Hematopoietic multipotent progenitor cell treated with erythropoietin and hydrocortisone succinate and interleukin-3 and kit ligand, for 6 days (in vitro differentiated cells): Measurements from ENCODE around the gene TSPAN18.

Experiments
- DNase-seq: peaks from one replicate; pipeline ENCODE4 v3.0.0-alpha.2; 2015

The TSPAN18 gene

DNA sequence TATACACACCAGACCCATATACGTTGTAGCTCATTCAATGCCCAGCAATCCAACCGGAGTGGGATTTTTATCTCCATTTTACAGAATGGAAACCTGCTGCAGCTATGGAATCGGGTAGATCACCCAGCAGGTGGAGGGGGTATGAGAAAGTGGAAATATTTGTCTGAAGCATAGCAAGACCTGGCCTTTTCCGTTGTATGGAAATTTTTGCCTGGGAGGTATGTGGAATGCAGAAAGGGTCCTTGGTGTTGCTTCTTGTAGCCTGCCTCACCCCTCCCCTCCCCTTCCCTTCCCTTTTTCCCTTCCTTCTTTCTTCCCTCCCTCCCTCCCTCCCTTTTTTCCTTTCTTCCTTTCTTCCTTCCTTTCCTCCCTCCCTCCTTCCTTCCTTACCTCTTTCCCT is 15.2 kb downstream of the TSPAN18 start:
- no peak for DNase-seq

DNA sequence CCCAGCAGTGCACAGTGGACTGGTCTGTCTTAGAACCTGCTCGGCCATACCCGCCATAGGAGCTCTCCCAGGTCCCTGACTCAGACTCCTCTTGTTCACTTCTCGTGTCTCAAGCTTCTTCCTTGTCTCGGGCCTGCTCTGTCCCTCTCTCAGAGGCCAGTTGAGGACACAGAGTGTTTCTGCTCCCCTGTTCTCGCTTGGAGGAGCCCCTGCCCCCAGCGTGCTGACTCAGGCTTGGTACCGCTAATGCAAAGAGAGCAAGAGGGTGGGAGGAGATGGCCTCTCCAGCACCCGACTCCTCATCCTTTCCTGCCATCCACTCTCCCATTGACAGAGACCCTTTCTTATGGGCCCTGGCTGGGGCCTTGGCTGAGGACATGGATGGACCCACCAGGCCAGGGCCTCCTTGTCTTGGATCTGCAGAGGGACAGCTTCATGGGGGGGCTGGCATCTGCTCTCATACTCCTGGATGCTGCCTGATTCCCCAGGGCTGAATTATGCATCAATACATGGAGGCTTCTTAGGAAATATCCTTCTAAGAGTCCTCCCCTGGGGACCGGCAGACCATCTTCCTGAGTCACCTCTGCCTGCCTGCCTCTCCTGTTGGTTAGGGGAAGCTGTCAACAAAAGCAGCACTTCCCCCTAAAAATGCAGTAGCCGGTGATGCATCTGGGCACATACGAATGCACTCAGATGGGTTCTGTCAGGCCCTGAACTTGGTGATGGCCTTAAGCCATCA is 15.9 kb downstream of the TSPAN18 start:
- DNase-seq, result no peak

DNA sequence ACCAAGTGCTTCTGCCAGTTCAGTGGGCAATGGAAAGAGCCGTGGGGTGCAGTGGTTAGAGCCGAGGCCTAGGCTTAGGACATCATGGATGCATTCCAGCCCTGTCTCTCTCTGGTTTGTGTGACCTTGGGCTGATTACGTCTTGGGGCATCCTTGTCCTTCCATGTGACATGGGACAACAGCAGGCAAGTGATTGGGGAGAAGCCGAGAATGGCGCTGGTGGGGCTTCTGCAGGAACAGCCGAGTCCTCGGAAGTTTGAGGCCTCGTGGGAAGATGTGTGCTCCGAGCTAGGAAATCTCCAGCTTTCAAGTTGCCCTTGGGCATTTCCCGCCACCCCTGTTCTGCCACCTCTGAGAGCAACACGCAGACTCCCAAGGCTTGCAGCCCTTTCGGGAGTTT is 16.6 kb downstream of the TSPAN18 start:
- DNase-seq, result no peak

DNA sequence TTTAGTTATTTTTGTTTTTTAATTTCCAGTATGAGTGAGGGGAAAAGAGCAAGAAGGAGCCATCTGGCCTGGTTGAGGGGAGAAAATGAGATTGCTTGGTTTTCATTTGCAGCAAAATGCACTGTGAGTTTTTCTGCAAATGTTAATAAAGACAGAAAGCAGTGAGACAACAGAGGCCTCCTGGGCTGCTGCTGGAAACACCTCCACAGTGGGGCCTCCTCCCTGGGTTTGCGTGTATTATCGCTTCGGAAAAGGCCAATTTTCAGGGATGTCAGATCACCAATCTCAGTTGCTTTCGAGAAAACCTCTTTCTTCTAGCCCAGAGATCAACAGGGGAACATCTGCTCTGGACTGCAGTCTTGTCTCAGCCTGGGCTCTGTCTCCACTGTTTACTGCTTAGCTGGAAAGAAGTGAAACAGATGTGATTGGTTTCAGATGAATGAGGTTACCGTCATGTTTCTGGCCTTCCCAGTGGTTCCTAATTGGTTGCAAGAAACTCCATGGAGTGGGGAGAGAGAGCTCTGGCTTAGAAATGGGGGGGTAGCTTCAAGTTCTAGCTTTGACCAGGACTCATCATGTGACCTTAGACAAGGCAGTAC is 17.3 kb downstream of the TSPAN18 start:
- DNase-seq, result no peak

DNA sequence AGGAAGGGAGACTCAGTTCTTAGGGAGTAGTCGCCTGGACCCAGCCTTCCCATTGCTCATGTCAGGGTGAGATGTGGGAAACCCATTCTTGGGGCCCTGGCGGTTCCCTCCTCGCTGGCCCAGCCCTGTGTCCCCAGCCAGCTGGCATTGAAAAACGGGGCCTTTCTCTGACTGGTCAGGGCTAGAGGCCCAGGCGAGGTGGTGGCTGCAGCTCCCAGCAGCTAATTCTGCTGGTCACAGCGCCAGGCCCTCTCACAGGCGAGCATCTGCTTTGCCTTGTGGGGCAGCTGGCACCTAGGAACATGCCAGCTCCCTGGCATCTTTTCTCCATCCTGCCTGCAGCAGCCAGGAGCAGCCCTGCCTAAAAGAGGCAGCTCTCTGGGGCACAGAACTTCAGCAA is 20.1 kb downstream of the TSPAN18 start:
- no peak for DNase-seq

DNA sequence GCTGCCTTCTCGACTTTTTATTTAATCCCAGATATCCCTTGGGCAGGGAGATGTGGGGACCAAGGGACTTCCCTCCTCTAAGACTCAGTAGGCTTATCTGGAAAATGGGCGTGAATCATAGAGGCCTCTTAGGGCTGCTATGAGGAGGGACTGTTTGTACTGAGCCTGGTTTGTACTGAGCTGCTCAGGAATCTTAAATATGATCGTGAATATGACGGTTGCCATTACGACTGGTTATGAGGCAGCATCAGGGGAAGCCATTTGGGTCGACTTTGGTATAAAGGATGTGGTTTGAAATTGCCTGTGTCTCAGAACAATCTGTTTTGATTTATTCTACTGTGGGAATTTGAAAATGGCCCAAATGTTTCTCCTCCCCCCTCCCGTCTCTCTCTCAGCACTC is 20.6 kb downstream of the TSPAN18 start:
- no peak for DNase-seq

DNA sequence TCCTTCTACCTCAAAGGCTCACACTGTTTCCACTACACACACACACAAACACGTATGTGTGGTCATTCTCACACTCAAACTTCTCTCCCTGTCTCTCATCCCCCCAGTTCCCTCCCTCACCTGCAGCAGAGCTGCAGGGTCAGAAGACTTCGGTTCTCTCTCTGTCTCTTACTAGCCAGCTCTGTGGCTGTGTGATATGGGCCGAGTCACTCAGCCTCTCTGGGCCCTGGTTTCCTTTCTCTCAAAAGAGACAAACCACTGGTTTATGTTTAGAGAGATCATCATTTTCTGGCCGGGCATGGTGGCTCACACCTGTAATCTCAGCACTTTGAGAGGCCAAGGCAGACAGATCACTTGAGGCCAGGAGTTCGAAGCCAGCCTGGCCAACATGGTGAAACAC is 21.1 kb downstream of the TSPAN18 start:
- DNase-seq, result no peak

DNA sequence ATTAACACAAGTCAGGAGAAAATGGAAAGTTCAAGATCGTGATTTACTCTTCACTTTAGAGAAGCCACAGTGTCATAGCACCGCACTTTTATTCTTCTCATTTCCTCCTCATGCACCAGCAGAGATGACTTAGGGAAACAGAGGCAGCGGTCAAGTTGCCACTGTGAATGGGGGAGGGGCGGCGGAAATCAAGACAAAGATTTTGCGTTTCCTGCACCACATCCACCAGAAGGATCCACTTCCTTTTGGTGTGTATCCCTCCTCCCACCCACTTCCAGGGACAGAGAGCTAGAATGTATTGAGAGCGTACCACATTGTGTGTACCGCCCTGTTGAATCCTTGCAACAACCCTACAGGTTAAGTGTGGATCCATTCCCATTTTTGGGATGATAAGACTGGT is 21.8 kb downstream of the TSPAN18 start:
- no peak for DNase-seq

DNA sequence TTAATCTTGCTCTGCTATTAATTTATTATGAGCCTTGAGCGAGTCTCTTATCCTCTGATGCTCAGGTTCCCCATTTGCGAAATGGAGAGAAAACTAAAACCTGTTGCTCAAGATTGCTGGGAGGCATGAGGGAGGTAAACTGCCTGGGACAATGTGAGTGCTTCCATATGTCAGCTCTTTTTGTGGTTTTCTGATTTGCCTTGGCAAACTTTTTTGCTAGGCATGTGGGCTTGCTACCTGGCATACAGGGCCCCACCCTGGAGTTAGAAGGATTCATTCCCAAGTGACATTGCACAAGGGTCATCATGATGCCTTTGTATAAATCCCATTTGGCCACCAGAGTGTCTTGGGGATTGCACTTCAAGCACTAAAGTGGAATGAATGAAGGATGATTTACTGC is 22.4 kb downstream of the TSPAN18 start:
- DNase-seq, result no peak

DNA sequence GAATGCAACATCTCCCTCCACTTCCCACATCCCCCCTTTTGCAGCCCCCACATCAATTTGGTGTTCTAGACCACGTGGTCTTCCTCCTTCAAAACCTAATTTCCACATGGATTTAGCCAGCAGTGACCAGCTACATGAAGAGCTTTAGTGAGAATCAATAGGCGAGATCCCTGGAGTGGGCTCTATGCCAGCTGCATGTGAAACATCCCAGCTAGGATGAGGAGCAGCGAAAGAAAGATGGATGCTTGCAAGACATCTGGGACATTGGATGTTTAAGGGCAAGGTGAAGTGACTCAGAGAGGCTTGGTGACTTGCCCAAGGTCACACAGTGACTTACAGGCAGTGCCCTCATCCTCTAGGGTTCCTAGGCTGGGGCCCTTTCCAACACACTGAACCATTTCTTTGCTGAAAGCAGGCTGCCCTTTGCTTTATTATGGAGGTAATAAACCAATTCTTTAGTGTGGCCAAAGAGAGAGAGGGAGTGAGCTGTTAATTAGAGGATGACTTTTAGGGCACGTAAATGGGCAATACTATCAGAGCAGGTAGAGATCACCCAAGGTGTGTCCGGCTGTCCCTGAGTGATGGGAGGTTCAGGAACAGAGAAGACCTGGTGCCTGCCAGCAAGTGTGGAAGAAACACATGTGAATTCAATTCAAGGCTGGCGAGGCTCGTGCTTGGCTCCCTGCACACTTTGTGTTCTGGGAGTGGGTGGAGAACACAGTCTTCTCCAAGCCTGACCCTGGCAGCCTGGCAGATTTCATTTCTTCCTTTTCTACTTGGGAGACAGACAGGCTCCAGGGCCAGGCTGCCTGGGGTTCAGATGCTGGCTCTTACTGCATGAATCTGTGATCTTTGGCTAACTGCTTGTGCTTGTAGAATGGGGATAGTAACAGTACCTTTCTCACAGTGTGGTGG is 24.0 kb downstream of the TSPAN18 start:
- no peak for DNase-seq

DNA sequence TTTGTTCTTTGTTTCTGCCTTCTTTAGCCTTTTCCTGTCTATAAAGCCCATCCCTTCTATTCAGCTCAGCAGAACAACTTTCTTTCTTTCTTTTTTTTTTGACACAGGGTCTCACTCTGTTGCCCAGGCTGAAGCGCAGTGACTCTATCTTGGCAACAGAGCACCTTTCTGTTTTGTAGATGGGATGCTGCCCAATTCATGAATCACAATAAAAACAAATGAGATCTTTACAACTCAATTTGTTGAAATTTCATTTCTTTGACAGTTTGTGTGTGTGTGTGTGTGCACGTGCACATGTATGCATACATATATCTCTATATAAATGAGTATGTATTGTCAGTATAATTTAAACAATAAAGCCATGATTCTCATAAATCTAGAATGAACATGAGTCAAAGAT is 25.5 kb downstream of the TSPAN18 start:
- DNase-seq, result no peak

DNA sequence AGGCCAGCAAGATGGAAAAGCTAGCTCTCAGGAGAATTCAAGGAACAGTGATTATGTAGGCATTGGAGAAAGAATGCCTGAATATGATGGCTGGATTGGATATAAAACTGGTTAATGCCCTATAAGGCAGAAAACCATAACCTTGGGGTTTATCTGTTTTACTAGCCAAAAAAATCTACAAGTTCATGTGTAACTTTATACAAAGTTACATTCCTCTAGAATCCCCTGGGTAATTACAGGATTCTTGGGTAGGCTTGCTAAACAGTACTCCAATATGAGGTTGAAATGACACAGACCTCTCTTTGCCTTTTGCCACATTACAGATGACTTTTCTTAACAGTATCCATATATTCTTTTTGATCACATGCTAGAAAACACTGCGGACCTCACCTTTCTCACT is 26.0 kb downstream of the TSPAN18 start:
- DNase-seq, result no peak

DNA sequence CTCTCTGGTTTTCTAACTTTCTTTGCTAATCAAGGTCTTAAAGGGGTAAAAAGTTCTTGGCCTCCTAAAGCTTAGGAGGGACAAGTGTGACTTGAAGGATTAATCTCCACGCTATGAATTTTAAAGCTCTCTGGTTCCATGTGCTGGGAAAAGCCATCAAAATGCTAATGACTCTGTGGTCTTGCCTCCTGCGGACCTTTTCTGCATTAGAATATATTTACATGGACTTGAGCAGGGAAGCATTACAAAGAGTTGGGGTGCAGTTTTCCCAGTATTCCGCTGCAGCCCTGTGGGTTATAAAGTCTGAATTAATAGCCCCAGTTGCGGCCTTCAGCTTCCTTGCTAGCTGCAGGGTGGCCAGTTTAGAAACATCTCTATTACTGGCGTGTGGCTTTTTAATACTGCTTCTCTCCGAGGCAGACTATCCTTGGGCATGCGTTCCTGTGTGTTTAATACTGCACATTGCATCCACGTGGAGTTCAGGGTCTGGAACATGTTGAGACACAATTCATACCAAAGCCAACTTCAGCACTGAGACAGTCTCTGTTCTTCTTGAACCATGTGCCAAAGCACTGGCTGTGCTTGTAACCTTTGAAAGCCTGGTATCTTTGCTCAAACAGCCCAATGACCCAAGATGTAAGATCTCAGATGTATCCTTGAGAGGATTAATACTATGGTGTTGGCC is 27.3 kb downstream of the TSPAN18 start:
- DNase-seq, result no peak

DNA sequence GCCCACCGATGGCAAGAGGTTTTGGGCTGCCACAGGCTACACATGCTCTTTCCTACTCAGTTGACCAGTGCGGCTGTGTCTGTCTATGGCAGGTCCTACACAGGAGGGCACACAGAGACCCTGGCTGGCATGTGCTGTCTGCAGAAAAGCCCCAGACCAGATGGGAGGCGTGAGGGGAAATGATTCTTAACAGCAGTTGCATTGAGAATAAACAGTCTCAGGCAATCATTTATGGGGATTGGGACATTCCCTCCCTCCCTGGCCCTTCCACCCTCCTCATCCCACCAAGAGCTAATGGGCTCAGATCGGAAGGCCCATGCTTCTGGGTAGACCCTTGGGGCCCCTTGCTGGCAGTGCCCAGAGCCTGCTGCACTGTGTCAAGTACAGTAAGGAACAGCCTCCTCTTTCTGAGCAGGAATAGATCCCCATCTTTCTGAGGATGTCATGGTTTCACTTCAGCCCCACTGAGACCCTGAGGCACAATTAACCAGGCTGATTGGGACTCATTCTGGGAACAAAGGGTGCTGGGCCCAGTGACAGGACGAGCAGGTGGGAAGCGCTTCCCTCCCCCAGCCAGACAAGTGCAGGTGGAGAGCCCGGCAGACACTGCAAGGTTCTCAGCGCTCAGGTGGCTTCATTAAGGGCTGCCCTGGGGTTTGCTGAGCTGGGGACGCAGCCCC is 28.3 kb downstream of the TSPAN18 start:
- DNase-seq, result no peak

DNA sequence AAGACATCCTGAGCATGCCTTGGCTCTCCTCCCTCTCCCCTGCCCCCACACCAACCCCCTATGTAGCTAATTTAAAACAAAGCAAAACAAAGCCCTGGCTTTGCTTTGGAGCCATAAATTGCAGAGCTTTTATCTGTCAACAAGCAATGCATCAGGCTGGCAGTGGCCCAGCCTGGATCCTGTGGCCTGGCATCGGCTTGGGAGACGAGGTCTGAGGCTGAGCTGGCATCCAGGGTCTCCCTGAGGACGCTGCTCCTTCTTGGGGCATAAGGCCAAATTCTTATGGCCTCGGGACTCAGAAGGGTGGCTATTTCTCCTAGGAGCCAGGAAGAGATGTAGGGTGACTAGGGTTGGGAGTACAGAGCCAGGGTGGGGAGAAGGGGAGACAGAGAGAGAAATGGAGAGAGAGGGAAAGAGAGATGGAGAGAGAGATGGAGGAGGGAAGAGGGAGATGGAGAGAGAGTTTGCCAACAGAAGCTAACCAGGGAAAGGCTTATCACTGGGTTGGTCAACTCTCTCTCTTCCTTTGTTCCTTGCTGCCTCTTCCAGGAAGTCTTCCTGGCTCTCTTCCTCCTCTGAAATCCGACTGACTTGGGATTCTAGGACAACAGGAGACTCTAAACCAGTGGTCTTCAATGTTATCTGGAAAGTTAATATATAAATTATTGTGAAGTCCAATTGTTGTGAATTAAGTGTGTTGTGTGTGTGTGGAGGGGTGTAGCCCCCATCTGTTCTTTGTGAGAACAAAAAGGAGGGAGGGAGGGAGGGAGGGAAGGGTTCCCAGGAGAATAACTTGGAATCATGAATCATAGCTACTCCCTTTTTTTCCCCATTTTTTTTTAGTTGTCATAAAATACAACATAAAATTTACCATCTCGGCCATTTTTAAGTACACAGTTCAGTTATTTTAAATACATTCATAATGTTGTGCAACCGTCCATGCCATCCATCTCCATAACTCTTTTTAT is 29.1 kb downstream of the TSPAN18 start:
- no peak for DNase-seq

DNA sequence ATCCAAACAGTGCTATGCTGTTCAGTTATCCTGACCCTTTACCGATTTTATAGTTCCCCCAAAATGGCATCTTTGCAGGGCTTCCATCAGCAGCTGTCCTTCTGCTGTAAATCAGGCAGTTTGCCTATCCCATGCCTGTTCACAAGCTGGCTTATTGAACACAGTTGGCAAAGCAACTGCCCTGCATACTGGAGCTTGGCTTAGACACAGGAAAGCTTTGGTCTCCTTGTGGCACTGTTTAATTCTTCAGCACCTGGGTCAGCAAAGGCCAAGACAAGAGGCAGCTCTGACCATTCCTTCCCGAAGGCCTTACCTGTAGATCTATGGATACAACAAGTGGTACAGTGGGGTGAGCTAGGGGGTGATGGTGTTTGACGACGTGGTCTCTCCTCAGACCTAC is 32.2 kb downstream of the TSPAN18 start:
- DNase-seq, result no peak

DNA sequence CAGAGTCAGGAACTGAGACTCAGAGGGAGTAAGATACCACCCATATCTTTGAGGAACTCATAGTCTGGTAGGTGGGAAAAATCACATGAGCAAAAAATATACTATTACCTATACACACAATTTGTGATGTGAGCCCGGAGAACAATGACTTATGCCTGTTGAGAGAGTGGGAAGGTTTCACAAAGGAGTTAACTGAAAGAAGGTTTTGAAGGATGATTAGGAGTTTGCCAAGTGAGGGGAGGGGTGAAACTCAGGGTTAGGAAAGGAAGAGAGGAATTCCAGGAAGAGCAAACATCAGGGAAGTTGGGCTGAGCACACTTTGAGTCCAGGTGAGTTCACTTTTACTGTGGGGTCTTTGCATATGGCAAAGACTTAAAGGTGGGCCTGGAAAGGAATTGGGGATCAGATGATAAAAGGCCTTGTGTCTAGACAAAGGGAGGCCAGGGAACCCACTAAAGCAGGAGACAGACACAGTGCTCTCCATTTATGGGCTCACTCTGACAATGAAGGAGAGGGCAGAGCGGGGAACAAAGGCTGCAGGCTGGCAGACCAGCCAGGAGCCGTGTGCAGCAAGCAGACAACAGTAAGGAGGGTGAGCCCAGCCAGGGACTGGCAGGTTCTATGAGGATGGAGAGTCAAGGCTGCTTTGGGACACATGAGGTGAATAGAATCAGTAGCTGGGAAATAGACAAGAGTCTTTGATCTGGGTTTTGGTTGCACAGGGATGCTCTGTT is 33.1 kb downstream of the TSPAN18 start:
- DNase-seq, result no peak

DNA sequence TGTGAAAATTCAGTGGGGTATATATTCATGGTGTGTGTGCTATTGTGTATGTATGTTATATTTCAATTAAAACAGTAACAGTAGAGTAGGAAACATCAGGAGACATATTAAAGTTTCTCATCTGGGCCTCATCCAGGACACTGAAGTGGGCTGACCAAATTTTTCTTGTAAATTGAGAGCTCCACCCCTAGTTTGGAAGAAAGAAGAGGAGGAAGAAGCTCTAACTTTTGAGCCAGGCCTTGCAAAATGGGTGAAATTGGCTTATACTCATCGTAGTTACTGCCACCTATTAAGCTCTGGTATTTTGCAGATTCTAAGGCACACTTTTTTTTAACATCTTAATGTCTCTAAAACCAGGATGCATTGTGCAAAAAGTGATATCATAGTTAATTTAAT is 33.7 kb downstream of the TSPAN18 start:
- no peak for DNase-seq

DNA sequence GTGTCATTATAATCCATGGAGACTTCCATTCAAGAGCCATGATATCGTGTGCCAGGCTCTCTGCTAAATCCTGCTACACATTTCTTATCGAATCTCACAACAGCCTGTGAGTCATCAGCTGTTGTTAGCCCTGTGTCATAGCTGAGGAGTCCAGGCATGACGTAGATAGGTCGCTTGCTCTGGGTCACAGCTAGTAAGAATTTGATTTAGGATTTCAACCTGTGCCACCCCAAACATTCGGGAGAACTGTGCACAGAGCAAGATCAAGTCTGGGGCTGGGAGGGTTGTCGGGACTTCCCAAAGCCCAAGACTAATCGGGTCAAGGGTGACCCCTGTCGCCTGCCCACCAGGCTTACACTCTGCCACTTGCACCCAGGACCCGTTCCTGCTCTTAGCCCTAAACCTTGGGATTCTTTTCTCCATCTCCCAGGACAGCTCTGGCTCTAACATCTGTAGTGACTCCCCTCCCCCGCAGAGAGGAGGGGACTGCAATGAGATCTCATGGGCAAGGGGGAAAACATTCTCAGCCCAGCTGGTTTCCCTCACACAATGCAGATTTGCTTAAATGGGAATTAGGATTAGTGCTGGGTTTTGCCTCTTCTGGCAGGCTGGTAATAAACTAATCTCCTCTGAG is 34.3 kb downstream of the TSPAN18 start:
- DNase-seq, result peak; percentile 81

DNA sequence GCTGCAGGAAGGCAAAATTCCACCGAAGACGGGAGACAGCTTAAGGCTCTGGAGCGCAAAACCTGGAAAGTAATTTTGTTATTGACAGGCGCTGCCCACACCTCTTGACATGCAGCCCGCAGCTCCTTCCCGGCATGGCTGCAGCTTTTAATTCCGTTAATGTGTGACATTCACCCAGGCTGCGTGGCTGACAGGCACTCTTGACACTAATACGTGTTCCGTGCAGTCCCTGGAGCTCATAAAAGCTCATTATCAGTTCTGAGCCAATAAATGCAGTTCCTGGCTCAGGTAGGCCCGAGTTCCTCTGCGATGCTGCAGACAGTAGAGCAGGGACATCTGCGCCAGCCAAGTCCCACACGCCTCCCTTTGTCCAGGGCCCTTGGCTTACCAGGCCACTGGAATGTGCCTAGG is 34.8 kb downstream of the TSPAN18 start:
- no peak for DNase-seq
